ENCODE results near the gene ADISSP.

ADISSP gene

DNA sequence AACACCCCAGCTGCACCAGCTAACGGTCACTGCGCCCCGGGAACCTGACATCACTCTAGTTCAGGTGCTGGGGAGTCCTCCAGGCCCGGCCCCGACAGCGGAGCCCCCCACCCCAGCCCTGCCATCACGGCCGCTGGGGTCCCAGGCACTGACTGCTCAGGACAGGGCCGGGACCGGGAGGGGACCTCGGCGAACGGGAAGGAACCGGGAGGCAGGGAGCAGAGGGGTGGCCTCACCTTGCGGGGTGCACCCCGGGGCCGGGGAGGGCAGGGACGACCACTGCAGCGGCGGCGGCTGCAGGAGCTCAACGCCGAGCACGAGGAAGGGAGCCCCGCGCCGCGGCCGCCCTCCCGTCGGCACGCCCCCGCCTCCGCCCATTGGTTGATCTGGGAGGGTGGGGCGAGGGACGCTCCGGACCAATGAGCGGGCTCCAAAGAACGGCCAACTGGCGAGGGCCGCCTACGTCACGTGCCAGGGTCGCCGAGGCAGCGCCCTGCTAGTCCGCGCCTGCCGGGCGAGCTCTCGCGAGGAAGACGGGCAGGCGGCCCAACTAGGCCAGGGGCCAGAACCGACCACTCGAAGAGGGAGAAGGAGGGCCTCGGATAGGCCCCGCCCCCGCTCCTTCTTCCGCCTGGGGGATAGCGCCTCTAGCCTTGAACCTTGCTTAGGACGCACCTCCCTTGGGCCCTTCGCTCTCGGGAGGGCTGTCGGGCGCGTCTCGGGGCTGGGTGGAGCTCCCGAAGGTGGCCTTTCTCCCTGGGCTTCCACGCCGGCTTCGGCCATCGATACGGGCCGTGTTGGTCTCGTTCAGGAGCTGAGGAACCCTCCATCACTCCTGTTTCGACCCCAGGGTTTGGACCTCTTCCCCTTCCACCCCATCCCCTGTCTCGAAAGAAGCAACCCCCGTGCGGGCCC lies at the start of gene ADISSP:
TSS of gene ADISSP (minus strand) at position 327 of the 915 bp plus-strand sequence. CDS start 7,653 bp downstream, outside the sequence.
- peak; percentile 98 for DNase-seq (ENCODE audit: low spot score)

DNA sequence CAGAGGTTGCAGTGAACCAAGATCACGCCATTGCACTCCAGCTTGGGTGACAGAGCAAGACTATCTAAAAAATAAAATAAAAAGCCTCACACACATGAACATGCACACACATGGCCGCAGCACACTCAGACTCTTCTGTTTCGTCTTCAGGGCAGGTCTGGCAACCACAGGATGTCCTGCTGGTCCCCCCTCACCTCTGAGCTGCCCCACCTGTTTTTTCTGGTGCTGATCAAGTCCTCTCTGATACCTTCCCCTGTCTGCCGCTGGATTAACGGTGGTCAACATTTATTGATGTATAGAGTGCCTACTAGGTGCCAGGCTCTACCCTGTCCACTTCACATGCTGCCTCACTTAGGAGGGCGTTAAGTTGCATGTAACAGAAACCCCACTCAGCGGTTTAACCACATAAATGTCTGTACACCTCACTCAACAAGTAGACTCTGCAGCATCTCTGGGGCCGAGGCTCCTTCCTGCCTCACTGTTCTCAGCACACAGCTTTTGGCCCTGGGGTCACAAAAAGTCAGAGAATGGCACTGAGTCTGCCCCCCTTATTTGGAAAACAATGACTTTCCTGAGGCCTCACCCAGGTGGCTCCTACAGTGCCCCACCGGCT lies 48.3 kb upstream of the ADISSP start:
- peak; percentile 57 for DNase-seq (ENCODE audit: low spot score)

DNA sequence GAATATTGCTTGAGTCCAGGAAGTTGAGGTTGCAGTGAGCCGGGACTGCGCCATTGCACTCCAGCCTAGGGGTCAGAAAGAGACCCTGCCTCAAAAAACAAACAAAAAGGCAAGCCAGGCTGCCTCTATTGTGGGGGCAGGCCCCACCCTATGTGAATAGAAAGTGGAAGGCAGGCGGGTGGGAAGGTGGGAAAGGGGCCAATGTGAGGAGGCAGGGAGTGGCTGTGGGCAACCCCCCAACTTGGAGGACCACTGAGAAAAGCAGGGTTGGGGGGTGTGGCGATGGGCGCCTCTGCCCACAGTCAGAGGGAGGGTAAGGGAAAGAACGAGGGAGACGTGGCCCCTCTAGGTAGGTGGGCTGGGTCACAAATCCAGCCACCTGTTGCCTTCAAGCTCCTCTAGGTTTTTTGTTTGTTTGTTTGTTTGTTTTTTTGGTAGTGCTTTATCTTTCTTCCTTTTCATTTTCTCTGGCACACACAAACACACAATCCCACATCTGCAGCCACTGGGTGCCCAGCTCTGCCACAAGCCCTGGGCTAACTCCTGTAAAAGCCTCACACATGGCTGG lies 47.5 kb upstream of the ADISSP start:
- DNase-seq (ENCODE audit: low spot score) = no peak

DNA sequence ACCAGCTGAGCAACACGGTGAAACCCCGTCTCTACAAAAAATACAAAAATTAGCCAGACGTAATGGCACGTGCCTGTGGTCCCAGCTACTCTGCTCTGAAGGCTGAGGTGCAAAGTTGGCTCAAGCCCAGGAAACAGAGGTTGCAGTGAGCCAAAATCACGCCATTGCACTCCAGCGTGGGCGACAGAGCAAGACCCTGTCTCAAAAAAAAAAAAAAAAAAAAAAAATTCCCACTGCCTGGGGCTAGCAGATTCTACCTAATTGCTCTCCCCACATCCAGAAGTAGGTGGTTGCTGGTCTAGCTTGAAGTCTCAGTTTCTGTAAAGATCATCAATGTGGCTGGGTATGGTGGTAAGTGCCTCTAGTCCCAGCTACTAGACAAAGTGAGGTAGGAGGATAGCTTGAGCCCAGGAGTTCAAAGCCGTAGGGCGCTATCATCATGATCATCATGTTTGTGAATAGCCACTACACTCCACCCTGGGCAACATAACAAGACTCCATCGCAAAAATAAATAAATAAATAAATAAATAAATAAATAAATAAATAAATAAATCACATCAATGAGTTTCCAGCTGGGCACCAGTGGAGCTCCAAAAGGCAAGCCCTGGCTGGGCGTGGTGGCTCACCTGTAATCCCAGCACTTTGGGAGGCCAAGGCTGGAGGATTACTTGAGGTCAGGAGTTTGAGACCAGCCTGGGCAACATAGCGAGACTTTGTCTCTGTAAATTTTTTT lies 46.5 kb upstream of the ADISSP start:
- DNase-seq (ENCODE audit: low spot score) = peak; percentile 29

DNA sequence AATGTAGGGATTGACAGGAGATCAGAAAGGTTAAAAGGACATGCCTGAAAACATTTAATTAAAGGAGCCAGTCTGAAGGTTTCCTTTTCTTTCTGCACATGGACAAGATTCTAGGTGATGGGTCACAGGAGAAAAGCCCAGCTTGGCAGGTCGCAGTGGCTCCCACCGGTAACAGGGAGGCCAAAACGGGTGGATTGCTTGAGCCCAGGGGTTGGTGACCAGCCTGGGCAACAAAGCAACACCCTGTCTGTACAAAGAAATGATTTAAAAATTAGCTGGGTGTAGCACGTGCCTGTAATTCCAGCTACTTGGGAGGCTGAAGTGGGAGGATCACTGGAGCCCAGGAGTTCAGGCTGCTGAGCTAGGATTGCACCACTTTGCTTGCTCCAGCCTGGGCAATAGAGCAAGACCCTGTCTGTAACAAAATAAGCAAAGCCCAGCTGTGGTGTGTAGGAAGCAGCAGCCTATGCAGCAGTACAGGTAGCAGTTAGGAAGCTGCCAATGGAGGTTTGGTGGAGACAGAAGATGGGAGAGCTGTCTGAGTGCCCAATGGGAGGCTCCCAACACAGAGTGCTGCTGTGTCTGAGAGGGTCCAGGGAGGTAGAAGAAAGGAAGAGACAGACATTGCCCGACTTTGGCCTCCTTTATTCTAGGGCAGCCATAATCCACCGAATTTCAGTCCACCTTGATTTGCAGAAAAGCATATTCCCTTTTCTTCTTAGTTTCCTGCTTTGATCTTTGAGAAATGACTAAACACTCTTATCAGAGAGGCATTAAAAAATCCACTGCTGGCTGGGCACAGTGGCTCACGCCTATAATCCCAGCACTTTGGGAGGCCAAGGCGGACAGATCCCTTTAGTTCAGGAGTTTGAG lies 45.7 kb upstream of the ADISSP start:
- no peak for DNase-seq (ENCODE audit: low spot score)

DNA sequence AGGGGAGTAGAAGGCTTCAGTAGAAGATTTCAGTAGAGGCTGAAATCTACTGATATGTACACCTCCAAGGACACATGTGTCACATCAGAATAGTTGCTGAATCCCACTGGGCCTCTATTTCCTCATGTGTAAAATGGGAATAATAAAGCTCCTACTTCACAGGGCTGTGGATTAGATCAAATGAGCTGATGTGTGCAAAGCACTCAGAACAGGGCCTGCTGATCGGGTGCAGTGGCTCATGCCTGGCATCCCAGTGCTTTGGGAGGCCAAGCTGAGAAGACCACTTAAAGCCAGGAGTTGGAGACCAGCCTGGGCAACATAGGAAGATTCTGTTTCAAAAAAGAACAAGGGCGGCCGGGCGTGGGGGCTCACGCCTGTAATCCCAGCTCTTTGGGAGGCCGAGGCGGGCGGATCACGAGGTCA lies 44.7 kb upstream of the ADISSP start:
- DNase-seq (ENCODE audit: low spot score) = no peak

DNA sequence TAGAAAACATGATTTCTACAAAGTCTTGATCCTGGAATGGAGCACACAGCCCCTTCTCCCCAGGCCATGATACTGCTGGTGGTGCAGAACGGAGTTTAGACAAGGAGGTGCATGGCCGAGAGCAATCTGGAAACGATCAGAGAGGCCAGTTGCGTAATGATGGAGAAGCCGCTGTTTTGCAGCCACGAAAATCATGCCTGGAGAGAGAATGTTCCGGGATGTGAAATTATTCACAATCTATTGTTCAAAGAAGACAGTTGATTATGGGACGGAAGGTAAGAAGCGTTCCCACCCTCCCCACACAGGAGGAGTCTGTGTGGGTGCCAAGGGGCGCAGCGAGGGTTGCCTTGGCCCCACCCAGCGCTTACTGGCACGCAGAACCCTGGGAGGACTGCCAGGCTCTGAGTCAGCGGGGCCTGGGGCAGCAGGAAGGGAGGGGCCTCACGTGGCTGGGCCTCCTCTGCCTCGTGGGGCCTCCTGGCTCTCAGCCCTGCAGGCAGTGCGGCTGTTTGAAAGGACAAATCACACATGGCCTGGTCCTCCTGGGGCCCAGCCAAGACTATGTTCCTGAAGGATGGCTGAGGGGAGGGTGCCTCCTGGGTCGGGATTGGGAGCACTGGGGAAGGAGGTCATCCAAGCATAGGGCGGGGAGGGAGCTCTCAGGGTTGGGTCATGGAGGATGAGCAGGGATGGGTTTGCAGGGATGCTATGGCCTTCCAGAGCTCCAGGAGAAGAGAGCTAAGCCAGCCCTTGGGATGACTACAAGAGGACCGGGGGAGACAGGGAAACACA lies 44.1 kb upstream of the ADISSP start:
- DNase-seq (ENCODE audit: low spot score) = peak; percentile 96

DNA sequence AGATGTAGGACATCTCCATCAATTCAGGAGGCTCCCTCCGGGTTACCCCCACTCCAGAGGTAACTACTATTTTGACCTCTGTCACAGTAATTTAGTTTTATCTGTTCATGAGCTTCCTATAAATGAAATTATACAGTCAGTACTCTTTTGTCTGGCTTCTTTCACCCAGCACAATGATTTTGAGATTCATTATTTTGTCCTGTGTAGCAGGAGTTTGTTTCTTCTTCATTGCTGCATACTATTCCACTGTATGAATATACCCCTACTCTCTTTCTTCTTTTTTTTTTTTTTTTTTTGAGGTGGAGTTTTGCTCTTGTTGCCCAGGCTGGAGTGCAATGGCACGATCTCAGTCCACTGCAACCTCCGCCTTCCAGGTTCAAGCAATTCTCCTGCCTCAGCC lies 41.0 kb upstream of the ADISSP start:
- no peak for DNase-seq (ENCODE audit: low spot score)

DNA sequence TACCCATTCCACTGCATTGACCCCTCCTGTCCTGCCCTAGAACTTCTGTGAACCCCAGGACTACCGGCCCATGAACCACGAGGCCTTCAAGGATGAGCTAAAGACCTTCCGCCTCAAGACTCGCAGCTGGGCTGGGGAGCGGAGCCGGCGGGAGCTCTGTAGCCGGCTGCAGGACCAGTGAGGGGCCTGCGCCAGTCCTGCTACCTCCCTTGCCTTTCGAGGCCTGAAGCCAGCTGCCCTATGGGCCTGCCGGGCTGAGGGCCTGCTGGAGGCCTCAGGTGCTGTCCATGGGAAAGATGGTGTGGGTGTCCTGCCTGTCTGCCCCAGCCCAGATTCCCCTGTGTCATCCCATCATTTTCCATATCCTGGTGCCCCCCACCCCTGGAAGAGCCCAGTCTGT lies 37.2 kb upstream of the ADISSP start:
- DNase-seq (ENCODE audit: low spot score) = no peak

DNA sequence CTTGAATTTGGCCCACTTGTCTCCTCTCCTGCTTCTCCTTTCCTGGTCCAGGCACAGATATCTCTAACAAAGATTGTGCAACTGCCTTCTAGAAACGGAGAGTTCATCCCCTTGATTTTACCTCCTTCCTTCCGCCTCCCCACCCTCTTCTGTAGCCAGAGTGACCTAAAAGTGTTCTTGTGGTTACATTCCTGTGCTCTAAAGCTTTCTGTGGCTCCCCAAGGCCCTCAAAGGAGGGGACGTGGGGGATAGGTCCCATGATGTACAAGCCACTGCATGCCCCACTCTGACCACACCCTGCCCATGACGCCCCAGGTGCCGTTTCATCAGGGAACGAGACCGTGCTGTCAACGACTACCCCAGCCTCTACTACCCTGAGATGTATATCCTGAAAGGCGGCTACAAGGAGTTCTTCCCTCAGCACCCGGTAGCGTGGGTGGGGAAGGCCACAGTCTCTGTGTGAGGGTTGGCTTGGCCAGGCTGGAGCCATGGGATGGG lies 36.8 kb upstream of the ADISSP start:
- no peak for DNase-seq (ENCODE audit: low spot score)

DNA sequence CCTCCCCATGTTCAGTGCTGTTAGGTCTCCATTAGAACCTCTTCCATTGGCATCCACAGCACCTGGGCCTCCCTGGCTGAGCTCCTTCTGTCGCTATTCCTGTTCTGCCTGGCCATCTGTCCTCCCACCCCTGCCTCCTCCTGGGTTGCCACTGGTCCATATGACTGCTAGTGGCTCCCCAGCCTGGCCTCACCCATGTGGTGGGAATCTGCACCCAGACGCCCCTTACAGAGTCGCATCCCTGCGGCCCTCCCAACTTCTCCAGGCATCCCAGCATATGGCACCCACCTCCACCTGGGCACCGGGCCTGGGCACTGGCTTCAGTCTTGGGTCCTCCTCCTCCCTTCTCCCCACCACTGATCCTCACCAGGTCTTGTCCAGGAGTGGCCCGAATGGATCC lies 36.3 kb upstream of the ADISSP start:
- DNase-seq (ENCODE audit: low spot score) = no peak

DNA sequence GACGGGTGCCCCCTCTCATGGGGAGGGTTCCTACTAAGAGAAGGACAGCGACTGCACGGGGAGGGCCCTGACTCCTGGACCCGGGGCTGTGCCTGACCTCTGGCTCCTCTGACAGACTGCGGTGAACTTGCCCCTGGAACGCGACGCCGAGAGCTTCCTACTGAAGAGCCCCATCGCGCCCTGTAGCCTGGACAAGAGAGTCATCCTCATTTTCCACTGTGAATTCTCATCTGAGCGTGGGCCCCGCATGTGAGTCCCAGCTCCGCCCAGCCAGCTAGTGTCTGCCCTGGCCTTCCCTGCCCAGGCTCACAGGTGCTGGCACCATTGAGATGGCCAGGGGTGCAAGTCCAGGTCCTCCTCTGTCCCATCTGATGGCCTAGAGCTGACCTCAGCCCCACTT lies 35.7 kb upstream of the ADISSP start:
- no peak for DNase-seq (ENCODE audit: low spot score)

DNA sequence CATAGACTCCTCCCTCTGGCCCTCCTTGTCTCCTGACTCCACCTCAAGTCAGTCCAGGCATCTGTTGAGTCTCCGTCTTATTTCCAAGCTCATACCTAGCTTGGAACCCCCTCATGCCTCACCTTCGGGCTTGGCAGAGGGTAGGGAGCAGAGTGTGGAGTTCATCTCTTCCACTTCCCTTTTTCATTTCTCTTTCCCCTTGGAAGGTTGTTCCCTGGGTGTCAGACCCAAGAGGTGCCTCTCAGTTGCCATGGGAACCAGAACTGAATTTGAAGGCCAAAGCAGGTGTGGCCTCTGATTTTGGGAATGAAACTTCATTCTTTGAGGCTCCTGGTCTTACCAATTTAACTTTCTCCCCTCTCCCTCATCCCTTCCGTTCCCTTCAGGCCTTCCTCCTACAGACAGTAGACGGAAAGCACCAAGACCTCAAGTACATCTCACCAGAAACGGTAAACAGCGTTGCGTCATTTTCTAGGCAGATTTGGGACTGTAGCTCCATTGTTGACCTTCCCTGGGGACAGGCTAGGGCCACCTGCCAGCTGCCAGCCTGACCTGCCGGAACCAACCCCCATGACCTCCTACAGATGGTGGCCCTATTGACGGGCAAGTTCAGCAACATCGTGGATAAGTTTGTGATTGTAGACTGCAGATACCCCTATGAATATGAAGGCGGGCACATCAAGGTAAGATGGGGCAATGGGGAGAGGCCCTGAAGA lies 35.1 kb upstream of the ADISSP start:
- DNase-seq (ENCODE audit: low spot score) = no peak

DNA sequence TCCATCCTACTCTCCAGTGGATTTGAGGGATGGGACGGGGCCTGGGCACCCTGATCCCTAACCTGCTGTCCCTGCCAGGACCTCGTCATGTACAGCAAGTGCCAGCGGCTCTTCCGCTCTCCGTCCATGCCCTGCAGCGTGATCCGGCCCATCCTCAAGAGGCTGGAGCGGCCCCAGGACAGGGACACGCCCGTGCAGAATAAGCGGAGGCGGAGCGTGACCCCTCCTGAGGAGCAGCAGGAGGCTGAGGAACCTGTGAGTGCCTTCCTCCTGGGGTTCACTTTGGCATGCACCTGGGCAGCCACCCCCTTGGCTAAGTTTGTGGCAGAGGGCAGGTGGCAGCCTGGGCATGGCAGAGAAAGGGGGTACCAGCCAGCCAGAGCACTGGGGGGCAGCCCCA lies 34.3 kb upstream of the ADISSP start:
- DNase-seq (ENCODE audit: low spot score) = no peak

DNA sequence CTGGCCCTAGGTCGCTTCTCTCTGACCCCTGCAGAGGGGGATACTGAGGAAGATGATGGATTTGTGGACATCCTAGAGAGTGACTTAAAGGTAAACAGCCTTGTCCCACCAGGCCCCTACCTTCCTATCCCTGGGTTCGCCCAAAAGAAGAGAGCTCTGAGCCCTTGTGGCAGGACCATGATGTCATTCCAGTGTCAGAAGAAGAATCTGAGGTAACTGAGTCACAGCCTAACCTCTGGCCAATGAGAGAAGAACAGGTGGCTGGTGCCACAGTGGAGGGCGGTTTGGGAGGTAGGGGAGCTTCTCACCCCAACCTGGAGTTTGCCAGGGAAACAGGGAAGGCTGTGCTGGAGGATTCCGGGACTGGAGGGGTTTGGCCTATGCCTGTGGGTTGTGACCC lies 33.7 kb upstream of the ADISSP start:
- no peak for DNase-seq (ENCODE audit: low spot score)

DNA sequence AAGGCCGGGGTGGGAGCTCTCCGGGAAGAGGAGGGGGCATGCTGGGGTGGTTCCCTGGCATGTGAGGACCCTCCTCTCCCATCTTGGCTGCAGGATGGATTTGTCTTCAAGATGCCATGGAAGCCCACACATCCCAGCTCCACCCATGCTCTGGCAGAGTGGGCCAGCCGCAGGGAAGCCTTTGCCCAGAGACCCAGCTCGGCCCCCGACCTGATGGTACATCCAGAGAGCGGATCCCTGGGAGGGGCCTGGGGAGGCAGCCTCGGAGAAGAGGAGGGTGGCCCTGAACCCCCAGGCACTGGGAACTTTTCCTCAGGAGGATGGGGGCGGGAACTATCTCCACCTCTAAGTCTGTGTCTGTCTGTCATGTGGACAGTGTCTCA lies 33.3 kb upstream of the ADISSP start:
- DNase-seq (ENCODE audit: low spot score) = no peak

DNA sequence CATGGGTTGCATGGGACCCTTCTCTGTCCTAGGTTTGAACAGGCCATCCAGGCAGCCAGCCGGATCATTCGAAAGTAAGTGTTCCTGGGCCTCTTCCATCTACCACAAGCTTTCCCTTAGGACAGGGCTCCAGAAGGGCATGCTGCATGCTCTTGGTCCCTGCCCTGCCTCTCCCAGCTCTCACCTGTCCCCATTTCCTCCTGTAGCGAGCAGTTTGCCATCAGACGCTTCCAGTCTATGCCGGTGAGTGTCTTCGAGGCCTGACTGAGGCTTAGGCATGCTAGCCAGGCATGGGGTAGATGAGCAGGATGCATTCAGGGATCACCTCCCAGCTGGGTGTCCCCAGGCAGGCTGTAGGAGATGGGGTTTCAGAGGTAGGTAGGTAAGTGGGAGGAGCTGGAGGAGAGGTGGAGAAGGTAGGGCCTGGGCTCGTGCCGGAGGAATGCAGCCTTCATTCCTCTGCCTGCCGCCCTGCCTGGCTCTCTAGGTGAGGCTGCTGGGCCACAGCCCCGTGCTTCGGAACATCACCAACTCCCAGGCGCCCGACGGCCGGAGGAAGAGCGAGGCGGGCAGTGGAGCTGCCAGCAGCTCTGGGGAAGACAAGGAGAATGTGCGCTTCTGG lies 32.8 kb upstream of the ADISSP start:
- DNase-seq (ENCODE audit: low spot score) = no peak

DNA sequence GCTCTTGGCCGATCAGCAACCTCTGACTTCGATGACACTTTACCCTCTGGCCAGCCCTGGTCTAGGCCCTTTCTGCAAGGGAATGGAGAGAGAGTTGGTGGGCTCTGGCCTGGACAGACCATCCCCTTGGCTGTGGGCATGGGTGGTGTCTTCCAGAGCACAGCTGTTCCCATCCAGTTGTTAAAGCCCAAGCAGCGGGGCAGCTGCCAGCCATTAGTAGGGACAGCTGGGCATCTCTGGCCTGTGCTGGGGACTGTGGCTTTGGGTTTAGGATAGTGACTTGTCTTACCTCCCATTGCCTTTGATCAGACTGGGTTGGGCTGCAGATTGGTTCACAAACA lies 31.3 kb upstream of the ADISSP start:
- DNase-seq (ENCODE audit: low spot score) = no peak

DNA sequence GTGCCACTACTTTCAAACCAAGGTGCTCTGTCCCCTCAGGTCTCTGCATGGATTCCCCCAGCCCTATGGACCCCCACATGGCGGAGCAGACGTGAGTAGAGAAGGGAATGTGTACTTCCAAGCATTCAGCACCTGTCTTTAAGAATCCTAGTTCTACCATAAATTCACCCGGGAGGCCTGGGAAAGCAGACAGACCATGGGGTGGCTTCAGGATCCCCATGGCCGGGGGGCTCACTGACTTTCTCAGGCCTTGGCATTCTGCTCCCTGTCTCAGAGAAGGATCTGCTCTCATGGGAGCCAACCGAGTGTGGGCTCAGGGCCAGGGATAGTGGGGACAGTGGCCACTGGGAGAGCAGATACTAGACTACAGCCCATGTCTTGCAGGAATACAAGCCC lies 30.8 kb upstream of the ADISSP start:
- DNase-seq (ENCODE audit: low spot score) = no peak

All from CD4-positive, alpha-beta T cell treated with Interleukin-2 at 100 ng/mL for 4 hours (primary cell).